T follicular helper cell (primary cell): ENCODE measurements around the gene UGT1A7.
A peak's percentile ranks its signal among the peaks of the same experiment; 100 is the strongest.
"Not testable (repeated sequence)": the region's sequence is repeated elsewhere in the genome, so short reads cannot be mapped to it uniquely, and the experiment has no call there.

Source experiments
- DNase-seq: peaks from one replicate; pipeline ENCODE4 v3.0.0-alpha.2; 2020; ENCODE audit warnings: low read depth

The UGT1A7 gene

GRCh38 chr2:233680361-233681045, 1.2 kb upstream of the UGT1A7 start:
- DNase-seq = no peak

GRCh38 chr2:233684640-233685039, 2.9 kb downstream of the UGT1A7 start:
- no peak for DNase-seq

GRCh38 chr2:233686928-233687327, 5.2 kb downstream of the UGT1A7 start:
- no peak for DNase-seq

GRCh38 chr2:233688341-233688740, 6.6 kb downstream of the UGT1A7 start:
- DNase-seq = no peak

- DNase-seq = no peak
These were observed 7.3 kb downstream of the UGT1A7 start for GRCh38 chr2:233689031-233689430.

GRCh38 chr2:233689501-233689900, 7.8 kb downstream of the UGT1A7 start:
- no peak for DNase-seq

DNA sequence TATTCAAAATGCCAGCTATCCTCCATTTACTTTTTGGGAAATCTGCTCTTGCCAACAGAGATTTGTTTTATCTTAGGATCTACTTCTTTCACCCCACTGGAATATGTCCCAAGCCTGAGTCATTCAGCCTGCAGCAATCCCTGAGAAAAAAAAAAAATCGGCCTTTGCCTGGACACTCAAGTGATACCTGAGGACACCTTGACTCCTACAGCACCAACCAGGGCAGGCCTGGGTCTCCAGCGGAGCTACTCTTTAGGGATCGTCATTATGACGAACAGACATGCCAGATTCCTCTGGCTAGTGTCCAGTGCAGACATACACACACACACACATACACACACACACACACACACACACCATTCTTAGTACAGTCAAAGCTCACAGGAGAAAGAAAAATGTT, 8.7 kb downstream of the UGT1A7 start:
- no peak for DNase-seq

DNA sequence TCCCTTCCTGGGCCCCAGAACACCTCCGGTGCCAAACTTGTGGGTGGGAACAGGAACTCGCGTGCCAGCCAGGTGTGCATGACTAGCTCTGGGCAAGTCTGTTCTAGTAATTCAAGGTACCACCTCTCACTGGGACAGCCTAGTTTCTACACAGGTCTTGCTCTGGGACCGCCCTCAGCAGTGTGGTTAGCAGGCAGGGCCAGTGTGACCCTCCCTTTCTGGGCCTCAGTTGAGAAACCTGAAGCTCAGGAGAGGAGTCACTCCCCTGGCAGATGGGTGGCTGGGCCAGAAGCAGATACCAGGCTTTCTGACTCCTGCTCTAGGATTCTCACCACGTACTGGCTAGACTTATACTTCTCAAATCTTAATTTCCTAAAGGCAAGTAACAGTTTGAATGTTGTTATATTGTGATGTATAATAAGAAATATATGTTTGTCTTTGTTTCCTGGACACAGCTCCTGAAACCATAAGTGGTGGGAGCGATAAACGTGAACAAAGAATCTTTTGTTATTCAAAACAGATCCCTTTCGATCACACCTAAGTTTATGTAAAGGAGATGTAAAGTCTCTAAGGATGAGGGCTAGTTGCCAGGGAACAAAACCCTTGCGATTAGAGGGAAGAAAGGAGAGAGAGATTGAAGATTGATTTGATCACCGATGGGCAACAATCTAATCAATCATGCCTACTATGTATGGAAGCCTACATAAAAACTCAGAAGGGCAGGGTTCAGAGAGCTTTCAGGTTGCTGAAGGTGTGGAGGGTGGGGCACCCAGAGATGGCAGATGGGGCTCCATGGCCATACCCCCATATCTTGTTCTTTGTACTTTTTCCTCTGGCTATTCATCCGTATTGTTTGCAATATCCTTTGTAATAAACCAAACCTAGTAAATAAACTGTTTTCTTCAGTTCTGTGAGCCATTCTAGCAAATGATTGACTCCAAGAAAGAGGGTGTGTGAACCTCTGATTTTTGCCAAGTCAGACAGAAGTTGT, 10.0 kb downstream of the UGT1A7 start:
- DNase-seq = no peak

DNA sequence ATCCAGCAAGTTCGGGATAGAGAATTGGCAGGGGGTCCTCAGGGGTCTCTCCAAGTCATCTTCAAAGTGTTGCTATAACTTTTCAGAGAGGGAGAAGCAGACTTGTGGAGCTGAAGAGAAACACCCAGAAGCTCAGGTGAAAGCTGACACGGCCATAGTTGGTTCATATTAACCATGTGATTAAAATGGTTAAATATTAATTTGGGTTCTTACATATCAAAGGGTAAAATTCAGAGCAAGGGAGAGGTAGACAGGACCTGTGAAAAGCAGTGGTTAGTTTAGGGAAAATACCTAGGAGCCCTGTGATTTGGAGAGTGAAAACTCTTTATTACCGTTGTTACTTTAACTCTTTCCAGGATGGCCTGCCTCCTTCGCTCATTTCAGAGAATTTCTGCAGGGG, 10.9 kb downstream of the UGT1A7 start, which contains the start of gene UGT1A6:
Gene UGT1A6, plus strand, starts transcription at position 243 of the 400 bp plus-strand sequence. Its CDS starts 115 bp downstream, at position 358.
- no peak for DNase-seq

DNA sequence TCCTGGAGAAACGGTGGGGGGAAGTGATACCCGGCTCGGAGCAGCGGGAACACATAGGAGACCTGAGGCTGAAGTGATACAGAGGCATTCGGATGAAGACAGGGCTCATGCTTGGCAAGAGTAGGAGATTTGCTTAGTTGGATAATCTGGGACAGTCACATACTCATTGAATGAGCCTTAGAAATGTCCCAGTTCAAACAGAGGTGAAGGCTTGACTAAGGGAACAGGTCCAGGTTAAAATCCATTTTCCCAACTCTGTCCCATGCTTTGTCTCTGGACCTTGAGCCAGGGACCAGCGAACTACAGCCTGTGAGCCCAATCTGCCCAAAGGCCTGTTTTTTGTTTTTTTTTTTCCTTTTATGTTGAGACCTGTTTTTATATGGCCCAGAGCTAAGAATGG, 12.3 kb downstream of the UGT1A7 start:
- DNase-seq = no peak

- no peak for DNase-seq
These were observed 17.0 kb downstream of the UGT1A7 start for GRCh38 chr2:233698740-233699139.

GRCh38 chr2:233699424-233700027, 17.8 kb downstream of the UGT1A7 start:
- DNase-seq = no peak

DNA sequence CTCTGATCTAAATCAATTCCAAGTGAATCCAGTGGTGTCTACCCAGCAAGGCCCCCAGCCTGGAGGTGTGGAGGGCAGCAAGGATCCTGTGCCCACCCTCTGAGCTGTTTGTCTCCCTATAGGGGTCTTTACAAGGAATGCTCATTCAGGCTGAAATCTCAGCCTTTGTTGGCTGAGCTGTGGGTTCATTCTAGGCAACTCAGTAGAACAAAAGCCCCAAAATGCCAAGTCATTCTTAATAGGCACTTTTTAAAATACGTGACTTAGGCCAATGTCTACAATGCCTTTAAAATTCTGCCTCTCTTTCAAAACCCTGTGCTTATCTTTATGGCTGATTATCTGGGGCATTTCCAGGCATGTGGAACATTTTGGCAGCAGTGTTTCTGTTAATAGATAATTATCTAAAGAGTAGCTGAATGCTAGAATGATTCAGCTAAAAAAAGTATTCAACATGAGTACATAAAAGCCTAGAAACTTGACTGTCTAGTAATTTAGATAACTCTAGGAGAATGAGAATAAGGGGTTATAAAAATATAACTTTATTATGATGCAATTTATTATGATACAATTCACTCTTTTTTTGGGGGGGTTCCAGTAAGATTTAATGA, 18.4 kb downstream of the UGT1A7 start:
- DNase-seq = no peak

DNA sequence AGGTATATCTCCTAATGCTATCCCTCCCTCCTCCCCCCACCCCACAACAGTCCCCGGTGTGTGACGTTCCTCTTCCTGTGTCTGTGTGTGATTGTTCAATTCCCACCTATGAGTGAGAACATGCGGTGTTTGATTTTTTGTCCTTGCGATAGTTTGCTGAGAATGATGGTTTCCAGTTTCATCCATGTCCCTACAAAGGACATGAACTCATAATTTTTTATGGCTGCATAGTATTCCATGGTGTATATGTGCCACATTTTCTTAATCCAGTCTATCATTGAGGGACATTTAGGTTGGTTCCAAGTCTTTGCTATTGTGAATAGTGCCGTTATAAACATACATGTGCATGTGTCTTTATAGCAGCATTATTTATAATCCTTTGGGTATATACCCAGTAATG, 19.1 kb downstream of the UGT1A7 start:
- not testable (repeated sequence) for DNase-seq

GRCh38 chr2:233702238-233702637, 20.5 kb downstream of the UGT1A7 start:
- no peak for DNase-seq

DNA sequence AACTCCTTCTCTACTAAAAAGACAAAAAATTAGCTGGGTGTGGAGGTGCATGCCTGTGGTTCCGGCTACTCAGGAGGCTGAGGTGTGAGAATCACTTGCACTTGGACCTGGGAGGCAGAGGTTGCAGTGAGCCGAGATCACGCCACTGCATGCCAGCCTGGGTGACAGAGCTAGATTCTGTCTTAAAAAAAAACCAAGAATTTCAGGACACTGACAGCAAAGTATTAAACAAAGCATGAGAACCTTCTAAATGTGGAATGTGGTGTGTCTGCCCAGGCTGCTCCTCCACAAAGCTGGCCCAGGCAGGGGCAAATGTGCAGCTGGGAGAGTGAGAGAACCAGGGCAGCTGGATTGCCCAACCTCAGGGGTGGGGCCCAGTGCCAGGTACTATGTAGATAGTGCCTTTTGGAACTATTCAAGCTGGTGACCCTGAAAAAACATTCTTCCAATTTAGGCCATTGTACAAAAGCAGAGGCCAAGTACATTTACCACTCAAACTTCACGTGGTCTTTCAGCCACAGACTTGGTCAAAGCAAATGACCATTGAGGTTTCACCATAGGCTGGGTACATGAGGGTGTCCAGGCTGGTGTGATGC, 24.3 kb downstream of the UGT1A7 start:
- no peak for DNase-seq

GRCh38 chr2:233706720-233707119, 25.0 kb downstream of the UGT1A7 start:
- DNase-seq = no peak

DNA sequence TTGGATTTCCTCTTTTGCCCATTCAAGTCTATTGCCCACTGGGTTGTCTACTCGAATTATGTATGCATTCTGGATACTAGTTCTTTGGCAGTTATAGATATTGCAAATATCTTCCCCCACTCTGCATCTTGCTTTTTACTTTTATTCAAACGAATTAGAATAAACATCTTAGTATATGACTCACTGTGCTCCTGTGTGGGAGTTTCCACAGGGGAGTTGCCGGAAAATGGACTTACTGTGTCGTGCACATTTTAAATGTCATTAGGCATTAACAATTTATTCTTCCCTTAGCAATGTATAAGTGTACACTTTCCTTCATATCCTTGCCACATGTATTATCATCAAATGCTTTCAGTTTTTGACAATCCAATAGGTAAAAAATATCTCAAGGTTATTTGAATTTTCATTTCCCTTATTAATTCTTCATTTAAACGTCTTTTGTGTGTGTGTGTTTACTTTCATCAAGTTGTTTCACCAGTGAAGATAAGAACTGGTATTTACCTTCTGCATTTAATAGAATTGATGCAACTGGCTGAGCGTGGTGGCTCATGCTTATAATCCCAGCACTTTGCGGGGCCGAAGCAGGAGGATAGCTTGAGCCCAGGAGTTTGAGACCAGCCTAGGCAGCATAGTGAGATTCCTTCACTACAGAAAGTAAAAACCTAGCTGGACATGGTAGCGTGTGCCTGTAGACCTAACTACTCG, 26.4 kb downstream of the UGT1A7 start:
- no peak for DNase-seq

DNA sequence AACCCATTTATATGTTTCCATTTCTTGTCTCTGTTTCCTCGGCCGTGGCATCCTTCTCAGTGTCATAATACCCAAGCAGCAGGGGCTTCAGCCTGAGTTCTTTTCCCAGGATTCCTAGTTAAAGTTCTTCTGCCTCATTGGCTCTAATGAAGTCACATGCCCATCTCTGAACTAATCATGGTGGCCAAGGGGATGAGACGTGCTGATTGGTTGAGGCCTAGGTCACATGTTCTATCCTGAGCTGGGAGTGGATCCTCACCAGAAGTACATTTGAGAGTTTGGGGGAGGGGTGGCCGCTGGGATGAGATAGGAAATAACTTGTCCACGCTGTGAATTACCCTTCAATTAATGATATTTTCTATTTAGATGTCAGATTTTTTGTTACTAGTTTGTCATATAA, 27.2 kb downstream of the UGT1A7 start:
- DNase-seq = no peak

- DNase-seq = peak; percentile 41
These were observed 29.8 kb downstream of the UGT1A7 start for GRCh38 chr2:233711312-233712008.
